Measurements from ENCODE around the gene GALNT8.

The GALNT8 gene

DNA sequence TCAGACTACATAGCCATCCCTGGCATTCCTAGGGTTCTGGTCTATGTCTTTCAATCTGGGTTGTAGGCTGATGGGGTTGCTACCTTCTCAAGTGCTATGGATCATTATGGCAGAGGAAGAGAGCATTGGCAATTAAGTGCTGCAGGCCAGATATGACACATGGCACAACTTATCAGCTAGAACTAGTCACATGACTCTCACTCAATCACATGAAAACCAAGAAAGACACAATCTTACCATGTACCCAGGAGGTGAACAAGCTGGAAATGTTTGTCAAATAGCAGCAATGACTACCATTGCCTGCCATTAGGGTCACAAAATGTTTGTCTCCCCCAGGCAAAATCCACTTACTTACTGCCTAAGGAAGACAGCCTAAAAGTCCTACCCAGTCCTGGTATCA is 80.4 kb downstream of the GALNT8 start:
- no peak for DNase-seq

GRCh38 chr12:4802841-4803240 is 82.6 kb downstream of the GALNT8 start:
- DNase-seq, result no peak

DNA sequence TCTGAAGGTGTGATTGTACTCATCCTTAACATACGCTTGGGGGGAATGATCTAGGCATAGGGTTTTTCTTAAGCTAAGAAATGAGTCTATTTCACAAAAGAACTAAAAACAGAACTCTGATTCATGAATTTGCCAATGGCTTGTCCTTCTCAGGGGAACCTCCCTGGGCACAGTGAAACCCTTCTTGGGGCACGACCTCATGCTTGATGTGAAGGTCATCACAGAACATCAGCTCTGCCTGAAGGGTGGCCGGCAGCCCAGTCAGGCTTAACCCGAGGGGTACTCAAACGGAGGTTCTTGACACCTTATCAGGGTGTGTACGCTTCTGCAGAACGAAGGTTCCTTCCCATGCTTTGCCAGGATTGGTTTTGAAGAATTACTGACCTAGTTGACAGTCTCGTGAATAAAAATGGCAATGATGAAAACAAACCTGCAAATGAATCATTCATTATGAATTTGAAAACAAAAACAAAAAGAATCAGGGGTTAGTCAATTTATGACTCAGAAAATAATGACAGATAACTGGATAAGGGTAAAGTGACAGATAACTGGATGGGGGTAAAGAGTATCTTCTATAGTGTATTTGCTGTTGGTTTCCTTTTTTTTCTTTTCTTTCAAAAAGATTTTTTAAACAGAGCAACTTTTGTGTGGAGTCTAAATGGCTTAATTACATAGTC is 86.4 kb downstream of the GALNT8 start:
- no peak for DNase-seq

DNA sequence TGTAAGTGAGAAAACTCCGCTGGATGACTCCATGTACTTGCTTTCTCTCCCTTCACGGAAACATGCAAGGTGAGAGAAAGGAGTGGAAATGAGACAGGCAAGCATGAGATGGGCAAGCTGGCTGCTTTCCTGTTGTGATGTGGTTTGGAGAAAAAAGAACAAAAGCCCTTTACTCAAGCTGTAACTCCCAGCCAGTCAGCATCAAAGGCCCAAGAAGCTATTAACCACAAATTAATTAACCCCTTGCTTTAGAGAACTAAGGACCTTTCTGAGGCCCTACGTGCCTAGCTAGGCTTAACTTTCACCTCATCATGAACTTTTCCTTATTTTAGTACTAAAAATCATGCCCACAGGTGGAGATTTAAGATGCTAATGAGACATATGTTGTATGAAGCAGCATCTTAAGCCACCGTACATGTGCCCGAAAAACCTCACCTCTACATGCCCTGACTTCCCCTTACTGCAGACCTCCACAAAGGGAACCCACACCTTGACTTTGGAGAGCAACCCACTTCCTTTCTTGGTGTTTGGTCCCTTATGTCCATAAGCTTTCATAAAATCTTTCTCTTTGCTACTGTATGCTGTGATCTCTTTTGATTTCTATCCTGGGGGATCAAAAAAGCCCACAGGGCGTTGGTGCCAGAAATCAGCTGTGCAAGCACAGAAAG is 87.0 kb downstream of the GALNT8 start:
- DNase-seq, result no peak

DNA sequence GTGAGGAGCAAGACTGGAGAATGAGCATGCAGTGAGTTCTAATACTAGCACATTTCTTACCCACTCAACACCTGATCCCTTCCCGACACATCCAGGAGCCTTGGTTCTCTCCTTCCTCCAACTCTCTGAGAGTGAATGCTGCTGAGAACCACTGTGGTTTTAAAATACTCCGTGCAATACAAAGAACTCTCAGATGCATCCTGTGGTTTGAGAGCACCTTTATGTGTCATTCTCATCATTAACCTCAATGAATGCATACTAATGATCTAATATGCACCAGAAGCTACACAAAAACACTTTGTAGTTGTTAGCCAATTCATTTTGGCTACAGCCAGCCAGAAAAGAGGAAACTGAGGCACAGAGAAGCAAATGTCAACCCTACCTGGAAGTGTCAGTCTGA is 87.6 kb downstream of the GALNT8 start:
- DNase-seq, result no peak

GRCh38 chr12:4809013-4809448 is 88.8 kb downstream of the GALNT8 start:
- DNase-seq, result no peak

- no peak for DNase-seq
Observed at GRCh38 chr12:4809449-4810218, 89.4 kb downstream of the GALNT8 start.

GRCh38 chr12:4810219-4810671 is 90.0 kb downstream of the GALNT8 start:
- no peak for DNase-seq

GRCh38 chr12:4812624-4813327 is 92.6 kb downstream of the GALNT8 start:
- DNase-seq, result no peak

DNA sequence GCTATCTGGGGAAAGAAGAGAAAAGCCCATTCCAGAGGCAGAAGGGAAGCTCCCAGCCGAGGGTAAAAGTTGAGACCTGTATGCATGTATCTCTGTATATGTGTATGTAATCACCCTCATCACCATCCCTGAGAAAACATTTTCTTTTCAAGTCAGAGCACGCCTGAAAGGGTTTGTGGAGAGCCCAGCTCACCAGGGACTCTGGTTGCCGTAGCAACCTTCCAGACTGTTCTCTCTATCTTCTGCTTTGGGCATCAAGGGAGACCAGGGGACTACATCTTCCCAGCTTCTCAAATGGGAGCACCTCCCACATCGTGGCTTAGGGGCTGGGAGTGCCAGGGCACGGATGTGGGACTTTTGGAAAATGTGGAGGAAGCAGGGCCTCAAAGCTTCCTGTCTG is 93.5 kb downstream of the GALNT8 start:
- DNase-seq, result no peak

DNA sequence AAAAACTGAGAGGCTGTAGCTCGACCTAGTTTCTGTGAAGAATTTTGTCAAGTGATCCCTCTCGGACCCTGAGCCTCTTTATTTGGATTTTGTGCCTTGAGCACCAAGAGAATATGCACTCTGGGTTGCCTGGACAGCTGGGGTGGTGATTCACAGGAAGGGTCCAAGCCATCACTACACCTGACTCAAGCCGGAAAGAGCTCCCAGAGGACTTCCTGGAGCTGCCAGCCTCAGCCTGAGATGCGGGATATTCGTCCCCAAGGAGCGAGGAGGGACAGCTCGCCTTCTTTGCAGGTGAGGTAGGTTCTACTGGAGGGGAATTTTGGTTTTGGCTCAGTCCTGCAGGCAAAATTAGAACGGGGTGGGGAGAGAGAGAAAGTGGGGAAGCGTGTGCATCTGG is 94.3 kb downstream of the GALNT8 start:
- DNase-seq, result no peak

GRCh38 chr12:4816744-4817525 is 96.7 kb downstream of the GALNT8 start:
- no peak for DNase-seq

GRCh38 chr12:4817880-4818279 is 97.7 kb downstream of the GALNT8 start:
- no peak for DNase-seq

DNA sequence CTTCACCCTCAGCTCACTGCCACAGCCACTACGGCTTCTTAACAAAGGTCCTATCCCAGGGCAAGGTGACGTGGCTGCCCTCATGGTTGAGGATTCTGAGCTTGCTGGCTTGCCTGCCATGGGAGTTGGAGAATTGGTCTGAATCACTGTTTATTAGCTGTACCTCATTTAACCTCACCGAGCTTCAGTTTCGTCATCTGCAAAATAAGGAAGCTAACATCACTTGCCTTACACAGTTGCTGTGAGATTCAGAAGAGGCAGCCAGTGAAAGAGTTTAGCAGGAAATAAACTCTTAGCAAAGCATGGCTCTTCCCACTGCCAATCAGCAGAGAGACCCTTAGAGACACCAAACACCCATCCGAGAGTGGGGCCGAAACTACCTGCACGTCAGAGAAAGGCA is 99.5 kb downstream of the GALNT8 start:
- peak; percentile 57 for DNase-seq

GRCh38 chr12:4820971-4821370 is 100.8 kb downstream of the GALNT8 start:
- DNase-seq, result no peak

Data from hematopoietic multipotent progenitor cell treated with erythropoietin and hydrocortisone succinate and interleukin-3 and kit ligand, for 6 days (in vitro differentiated cells).